ENCODE data around the gene SORCS1.

Gene SORCS1

DNA sequence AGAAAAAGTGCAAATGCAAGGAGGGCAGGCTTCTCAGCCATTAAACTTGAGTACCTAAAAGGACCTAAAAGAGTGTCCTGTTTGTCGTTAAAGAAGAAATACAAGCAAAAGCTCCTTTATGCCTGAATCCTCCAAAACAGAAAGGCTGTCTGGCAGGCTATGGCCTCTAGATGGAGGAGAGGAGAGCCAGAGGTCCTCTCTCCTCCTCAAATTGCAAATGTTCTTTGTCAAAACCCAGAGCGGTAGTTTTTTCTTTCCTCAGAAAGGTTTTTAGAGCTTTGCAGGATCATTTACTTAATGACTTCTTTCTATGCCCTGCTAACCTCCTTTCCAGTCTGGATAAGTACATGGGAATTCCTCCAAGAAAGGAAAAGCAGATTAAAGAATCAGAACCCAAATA lies 1.9 kb upstream of the SORCS1 start:
- no peak for DNase-seq (ENCODE audit: low read depth)
- TF ChIP-seq, protein P1, sequence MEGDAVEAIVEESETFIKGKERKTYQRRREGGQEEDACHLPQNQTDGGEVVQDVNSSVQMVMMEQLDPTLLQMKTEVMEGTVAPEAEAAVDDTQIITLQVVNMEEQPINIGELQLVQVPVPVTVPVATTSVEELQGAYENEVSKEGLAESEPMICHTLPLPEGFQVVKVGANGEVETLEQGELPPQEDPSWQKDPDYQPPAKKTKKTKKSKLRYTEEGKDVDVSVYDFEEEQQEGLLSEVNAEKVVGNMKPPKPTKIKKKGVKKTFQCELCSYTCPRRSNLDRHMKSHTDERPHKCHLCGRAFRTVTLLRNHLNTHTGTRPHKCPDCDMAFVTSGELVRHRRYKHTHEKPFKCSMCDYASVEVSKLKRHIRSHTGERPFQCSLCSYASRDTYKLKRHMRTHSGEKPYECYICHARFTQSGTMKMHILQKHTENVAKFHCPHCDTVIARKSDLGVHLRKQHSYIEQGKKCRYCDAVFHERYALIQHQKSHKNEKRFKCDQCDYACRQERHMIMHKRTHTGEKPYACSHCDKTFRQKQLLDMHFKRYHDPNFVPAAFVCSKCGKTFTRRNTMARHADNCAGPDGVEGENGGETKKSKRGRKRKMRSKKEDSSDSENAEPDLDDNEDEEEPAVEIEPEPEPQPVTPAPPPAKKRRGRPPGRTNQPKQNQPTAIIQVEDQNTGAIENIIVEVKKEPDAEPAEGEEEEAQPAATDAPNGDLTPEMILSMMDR (IDR thresholded peaks at IDR 0.05; ENCODE audit: control insufficient read depth, extremely low read depth, insufficient read depth), result no peak
- H3K4me3 ChIP-seq (ENCODE audit: low read depth, low read length), result no peak overlapping the region

DNA sequence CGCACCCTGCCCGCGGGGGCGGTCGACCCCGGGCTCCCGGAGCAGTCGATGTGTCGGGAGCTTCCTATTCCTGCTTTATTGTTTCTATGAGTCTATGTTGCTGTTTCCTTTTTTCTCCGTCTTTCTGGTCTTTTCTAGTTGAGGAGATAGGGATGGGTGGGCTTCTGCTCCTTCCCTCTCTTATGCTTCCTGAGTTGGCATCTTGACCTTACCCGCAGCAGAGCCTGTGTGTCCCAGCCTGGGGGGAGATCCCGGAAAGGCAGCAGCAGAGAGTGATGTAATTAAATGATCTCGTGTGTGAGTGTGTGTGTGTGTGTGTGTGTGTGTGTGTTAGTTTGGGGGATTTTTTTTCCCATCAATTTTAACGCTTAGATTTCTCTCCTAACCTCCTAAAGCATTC lies 486 bp upstream of the SORCS1 start:
- TF ChIP-seq, protein P1 (IDR thresholded peaks at IDR 0.05; ENCODE audit: control insufficient read depth, extremely low read depth, insufficient read depth), result no peak
- no peak overlapping the region for H3K4me3 ChIP-seq (ENCODE audit: low read depth, low read length)
- no peak for DNase-seq (ENCODE audit: low read depth)

DNA sequence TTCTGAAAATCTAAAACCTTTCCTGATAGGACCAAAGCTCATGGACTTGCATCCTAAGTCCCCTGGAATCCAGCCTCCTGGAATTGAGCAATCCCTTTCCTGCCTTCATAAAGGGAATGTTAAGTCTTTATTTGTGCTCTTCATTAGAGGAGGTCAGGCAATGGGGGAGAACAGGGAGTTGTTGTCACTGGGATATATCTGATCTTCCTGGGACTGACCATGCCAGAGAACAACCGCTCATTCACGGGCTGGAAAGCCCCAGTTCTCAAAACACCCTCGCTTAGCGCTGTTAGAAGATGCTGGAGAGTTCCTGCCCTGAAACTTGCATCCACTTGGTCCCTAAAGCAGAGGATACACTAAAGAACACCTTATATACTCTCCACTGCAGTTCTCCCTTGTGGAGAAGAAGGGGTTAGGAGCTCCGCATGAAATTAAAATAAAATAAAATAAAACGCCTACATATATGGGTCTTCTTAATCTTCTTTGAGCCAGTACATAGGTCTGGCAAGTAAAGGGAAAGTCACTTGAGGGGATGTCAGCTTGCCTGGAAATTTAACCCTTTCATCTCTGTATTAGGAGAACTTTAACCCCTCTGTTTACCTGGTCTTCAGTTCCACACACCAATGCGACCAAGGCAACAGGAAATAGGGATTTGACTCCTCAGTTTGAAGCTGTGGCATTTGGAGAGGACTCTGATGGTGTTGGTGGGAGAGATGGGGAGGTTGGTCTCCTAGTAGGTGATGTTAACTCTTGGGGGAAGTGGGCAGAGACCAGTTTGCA lies 1.2 kb downstream of the SORCS1 start:
- DNase-seq (ENCODE audit: low read depth), result no peak
- no peak overlapping the region for H3K4me3 ChIP-seq (ENCODE audit: low read depth, low read length)
- TF ChIP-seq, protein P1 (IDR thresholded peaks at IDR 0.05; ENCODE audit: control insufficient read depth, extremely low read depth, insufficient read depth), result no peak

DNA sequence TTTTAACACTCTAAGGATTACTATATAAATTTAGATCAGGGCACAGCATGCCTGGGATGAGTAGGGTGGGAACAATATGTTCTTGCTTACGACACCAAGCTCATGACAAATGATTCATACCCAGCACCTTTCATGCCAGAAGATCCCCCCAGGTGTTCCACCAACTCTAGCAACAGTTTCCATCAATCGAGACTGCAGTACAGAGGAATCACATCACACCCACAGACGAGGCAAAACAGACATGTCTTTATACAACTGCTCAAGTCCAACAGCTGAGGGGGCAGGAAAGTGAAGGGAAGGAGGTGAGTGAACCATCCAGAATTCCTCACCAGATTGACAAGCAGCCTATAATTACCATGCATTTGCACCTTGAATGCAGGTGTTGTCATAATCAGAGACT lies 3.6 kb downstream of the SORCS1 start:
- DNase-seq (ENCODE audit: low read depth), result no peak
- TF ChIP-seq, protein P1 (IDR thresholded peaks at IDR 0.05; ENCODE audit: control insufficient read depth, extremely low read depth, insufficient read depth), result no peak
- H3K4me3 ChIP-seq (ENCODE audit: low read depth, low read length), result no peak overlapping the region

DNA sequence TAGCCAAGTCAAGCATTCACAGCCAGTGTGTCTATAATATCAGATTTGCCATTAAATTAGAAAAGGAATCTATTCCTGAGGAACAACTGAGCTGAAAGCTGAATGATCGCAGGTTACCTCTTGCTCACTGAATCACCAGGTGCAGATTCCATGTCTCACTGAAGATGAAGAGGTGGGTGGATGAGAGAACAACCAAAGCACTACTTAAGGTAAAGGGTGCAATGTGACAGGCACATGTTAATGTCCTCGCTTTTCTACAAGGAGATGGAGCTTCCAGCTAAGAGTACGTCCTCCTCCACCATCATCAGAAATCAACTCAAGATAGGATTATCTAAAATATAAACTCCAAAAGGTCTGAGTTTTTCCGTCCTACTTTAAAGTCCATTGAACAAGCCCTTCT lies 4.6 kb downstream of the SORCS1 start:
- no peak for DNase-seq (ENCODE audit: low read depth)
- TF ChIP-seq, protein P1 (IDR thresholded peaks at IDR 0.05; ENCODE audit: control insufficient read depth, extremely low read depth, insufficient read depth), result no peak
- no peak overlapping the region for H3K4me3 ChIP-seq (ENCODE audit: low read depth, low read length)

DNA sequence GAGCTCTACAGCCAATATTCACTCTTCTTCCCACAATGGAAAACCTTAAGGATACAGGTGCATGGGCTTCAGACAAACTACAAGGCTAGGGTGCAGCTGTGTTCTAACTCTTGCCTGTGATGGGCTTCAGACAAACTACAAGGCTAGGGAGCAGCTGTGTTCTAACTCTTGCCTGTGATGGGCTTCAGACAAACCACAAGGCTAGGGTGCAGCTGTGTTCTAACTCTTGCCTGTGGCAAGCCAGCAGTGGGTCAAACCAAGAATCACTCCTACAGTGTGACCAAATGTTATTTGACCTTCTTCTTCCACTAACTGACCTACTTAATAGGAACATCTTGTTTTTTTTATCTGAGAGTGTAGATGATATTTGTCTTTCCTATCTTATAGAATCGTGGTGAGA lies 7.4 kb downstream of the SORCS1 start:
- no peak for DNase-seq (ENCODE audit: low read depth)
- TF ChIP-seq, protein P1 (IDR thresholded peaks at IDR 0.05; ENCODE audit: control insufficient read depth, extremely low read depth, insufficient read depth), result no peak
- H3K4me3 ChIP-seq (ENCODE audit: low read depth, low read length), result no peak overlapping the region

DNA sequence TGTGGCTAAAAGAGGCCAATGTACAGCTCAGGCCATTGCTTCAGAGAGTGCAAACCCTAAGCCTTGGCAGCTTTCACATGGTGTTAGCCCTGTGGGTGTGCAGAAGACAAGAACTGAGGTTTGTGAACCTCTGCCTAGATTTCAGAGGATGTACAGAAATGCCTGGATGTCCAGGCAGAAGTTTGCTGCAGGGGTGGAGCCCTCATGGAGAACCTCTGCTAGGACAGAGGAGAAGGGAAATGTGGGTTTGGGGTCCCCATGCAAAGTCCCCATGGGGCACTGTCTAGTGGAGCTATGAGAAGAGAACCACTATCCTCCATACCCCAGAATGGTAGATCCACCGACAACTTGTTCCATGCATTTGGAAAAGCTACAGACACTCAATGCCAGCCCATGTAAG lies 12.4 kb downstream of the SORCS1 start:
- DNase-seq (ENCODE audit: low read depth), result no peak
- H3K4me3 ChIP-seq (ENCODE audit: low read depth, low read length), result no peak overlapping the region
- TF ChIP-seq, protein P1 (IDR thresholded peaks at IDR 0.05; ENCODE audit: control insufficient read depth, extremely low read depth, insufficient read depth), result no peak

Measured in LNCaP clone FGC (cell line).